GM18505 (cell line): ENCODE measurements around the gene ANO6.

ENCODE experiments used
- ATAC-seq: cut with Tn5 transposase; IDR thresholded peaks from one replicate; pipeline ENCODE4 v1.9.1; 2021; ENCODE audit not compliant: unreplicated experiment
- POLR2A ChIP-seq: IDR thresholded peaks from 4 replicates; pipeline ENCODE4 v1.6.1; 2011; ENCODE audit warnings: borderline replicate concordance; ENCODE audit not compliant: insufficient read depth, insufficient read length; ENCODE audit errors: extremely low read depth

The ANO6 gene

GRCh38 chr12:45468751-45469615, 253.1 kb downstream of the ANO6 start:
- ATAC-seq, result no peak
- TF ChIP-seq POLR2A, result no peak

GRCh38 chr12:45469902-45470301, 254.0 kb downstream of the ANO6 start:
- ATAC-seq, result no peak
- no peak for TF ChIP-seq POLR2A

DNA sequence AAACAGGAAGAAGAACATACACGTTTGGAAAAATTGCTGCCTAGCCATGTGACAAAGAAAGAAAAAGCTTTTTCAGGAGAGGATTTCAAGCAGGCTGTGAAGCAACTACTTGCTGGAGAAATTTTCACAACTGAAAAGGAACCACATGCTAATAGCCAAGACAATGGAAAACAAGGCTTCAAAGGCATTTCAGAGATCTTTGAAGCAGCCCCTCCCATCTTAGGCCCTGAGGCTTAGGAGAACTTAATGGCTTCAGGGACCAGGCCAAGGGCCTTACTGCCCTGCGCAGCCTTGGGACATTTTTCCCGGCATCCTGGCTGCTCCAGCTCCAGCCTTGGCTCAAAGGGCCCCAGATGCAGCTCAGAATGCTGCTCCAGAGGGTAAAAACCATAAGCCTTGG, 257.7 kb downstream of the ANO6 start:
- TF ChIP-seq POLR2A, result no peak
- no peak for ATAC-seq

DNA sequence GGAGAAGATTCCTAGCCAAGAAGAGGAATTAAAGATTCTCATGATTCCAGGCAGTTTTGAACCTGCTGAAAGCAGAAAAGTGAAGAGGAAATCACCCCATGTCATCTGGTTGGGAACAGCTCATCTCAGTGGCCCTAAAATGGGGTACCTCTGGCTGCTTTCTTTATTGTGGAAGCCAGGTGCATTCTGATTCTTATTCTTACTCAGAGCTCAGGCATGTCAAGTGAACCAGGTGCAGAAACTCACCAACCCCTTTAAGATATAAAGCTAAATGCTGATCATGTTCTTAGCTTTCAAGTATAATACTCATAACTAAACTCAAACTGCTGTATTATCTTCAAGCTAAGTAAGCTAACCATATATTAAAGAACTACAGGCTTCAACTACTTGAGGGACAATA, 259.7 kb downstream of the ANO6 start:
- no peak for ATAC-seq
- no peak for TF ChIP-seq POLR2A

- no peak for TF ChIP-seq POLR2A
- ATAC-seq, result no peak
Measured at GRCh38 chr12:45477526-45477925, 261.6 kb downstream of the ANO6 start.

DNA sequence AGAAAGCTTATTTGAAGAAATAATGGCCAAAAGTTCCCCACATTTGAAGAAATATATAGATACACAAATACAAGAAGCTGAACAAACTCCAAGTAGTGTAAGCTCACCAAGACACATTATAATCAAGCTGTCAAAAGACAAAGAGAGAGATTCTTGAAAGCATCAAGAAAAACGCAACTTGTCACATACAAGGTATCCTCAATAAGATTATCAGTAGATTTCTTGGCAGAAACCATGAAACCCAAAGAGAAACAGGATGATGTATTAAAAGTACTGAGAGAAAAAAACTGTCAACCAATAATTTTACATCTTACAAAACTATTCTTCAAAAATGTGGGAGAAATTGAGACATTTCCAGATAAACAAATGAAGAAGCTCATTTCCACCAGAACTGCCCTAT, 263.0 kb downstream of the ANO6 start:
- no peak for TF ChIP-seq POLR2A

GRCh38 chr12:45481746-45482145, 265.9 kb downstream of the ANO6 start:
- no peak for TF ChIP-seq POLR2A
- ATAC-seq, result no peak

More for the DNA sequence above, 263.0 kb downstream of the ANO6 start:
- no peak for ATAC-seq

- no peak for TF ChIP-seq POLR2A
Measured at GRCh38 chr12:45483571-45483970, 267.7 kb downstream of the ANO6 start.

More at GRCh38 chr12:45483571-45483970, 267.7 kb downstream of the ANO6 start:
- ATAC-seq, result no peak
